ENCODE measurements around the gene SERINC5.
"Not testable (repeated sequence)": the region's sequence is repeated elsewhere in the genome, so short reads cannot be mapped to it uniquely, and the experiment has no call there.

Gene SERINC5

GRCh38 chr5:80097451-80097850 is 158.4 kb downstream of the SERINC5 start:
- Mint-ChIP-seq H3K36me3 (ENCODE audit: low read depth) (no peaks in the 10 kb centered on the region), H3K4me3 (no peak overlapping the region), H3K4me1 (peaks cover 45% of the 10 kb centered on the region), H3K27ac (no peak overlapping the region), H3K27me3 (ENCODE audit: low read depth, poor library complexity) (no peaks in the 10 kb centered on the region), H3K9me3 (no peaks in the 10 kb centered on the region)
- TF ChIP-seq CTCF (IDR thresholded peaks at IDR 0.05) = no peak
- no peak for DNase-seq

- Mint-ChIP-seq H3K27ac (peak overlapping the region; percentile 96), H3K36me3 (ENCODE audit: low read depth) (no peaks in the 10 kb centered on the region), H3K27me3 (ENCODE audit: low read depth, poor library complexity) (no peaks in the 10 kb centered on the region), H3K9me3 (no peaks in the 10 kb centered on the region), H3K4me3 (no peak overlapping the region), H3K4me1 (peaks cover 49% of the 10 kb centered on the region)
- no peak for DNase-seq
- no peak for TF ChIP-seq CTCF (IDR thresholded peaks at IDR 0.05)
Observed at GRCh38 chr5:80094236-80094738, 161.6 kb downstream of the SERINC5 start.

GRCh38 chr5:80093796-80094195 is 162.1 kb downstream of the SERINC5 start:
- TF ChIP-seq CTCF (IDR thresholded peaks at IDR 0.05) = no peak
- Mint-ChIP-seq H3K27me3 (ENCODE audit: low read depth, poor library complexity) (no peaks in the 10 kb centered on the region), H3K4me3 (no peak overlapping the region), H3K9me3 (no peaks in the 10 kb centered on the region), H3K36me3 (ENCODE audit: low read depth) (no peaks in the 10 kb centered on the region), H3K4me1 (peaks cover 52% of the 10 kb centered on the region), H3K27ac (peak overlapping the region; percentile 96)
- peak; percentile 22 for DNase-seq

GRCh38 chr5:80092486-80093107 is 163.3 kb downstream of the SERINC5 start:
- H3K27ac Mint-ChIP-seq = no peak overlapping the region
- H3K4me3 Mint-ChIP-seq = no peak overlapping the region
- no peak for TF ChIP-seq CTCF (IDR thresholded peaks at IDR 0.05)
- peaks cover 49% of the 10 kb centered on the region for H3K4me1 Mint-ChIP-seq
- no peak for DNase-seq
- no peaks in the 10 kb centered on the region for H3K27me3 Mint-ChIP-seq (ENCODE audit: low read depth, poor library complexity)
- no peaks in the 10 kb centered on the region for H3K36me3 Mint-ChIP-seq (ENCODE audit: low read depth)
- no peaks in the 10 kb centered on the region for H3K9me3 Mint-ChIP-seq

DNA sequence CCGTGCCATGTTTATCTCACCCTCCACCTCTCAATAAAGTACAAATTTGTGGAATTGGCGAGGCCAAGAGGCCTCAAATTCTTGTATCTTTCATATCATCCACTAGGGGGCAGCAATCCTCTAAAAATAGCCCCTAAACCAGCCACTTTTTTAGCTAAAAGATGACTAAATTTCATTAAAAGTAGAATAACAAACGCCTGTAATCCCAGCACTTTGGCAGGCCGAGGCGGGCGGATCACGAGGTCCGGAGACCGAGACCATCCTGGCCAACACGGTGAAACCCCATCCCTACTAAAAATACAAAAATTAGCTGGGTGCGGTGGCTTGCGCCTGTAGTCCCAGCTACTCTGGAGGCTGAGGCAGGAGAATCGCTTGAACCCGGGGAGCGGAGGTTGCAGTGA is 164.1 kb downstream of the SERINC5 start:
- peak; percentile 18 for DNase-seq
- not testable (repeated sequence) for H3K27ac Mint-ChIP-seq; H3K9me3 Mint-ChIP-seq; H3K27me3 Mint-ChIP-seq (ENCODE audit: low read depth, poor library complexity); H3K4me3 Mint-ChIP-seq; H3K36me3 Mint-ChIP-seq (ENCODE audit: low read depth)
- TF ChIP-seq CTCF (IDR thresholded peaks at IDR 0.05) = peak; percentile 77
- H3K4me1 Mint-ChIP-seq = peaks cover 41% of the 10 kb centered on the region

- H3K36me3 Mint-ChIP-seq (ENCODE audit: low read depth) = no peaks in the 10 kb centered on the region
Observed at GRCh38 chr5:80090884-80091166, 165.0 kb downstream of the SERINC5 start.

More at GRCh38 chr5:80090884-80091166, 165.0 kb downstream of the SERINC5 start:
- H3K4me3 Mint-ChIP-seq = no peak overlapping the region
- TF ChIP-seq CTCF (IDR thresholded peaks at IDR 0.05) = no peak
- no peaks in the 10 kb centered on the region for H3K27me3 Mint-ChIP-seq (ENCODE audit: low read depth, poor library complexity)
- H3K4me1 Mint-ChIP-seq = peaks cover 37% of the 10 kb centered on the region
- DNase-seq = no peak
- no peak overlapping the region for H3K27ac Mint-ChIP-seq
- no peaks in the 10 kb centered on the region for H3K9me3 Mint-ChIP-seq
